Activated naive CD4-positive, alpha-beta T cell (primary cell): ENCODE results near the gene GASK1B.

Source experiments
- DNase-seq, 4 experiments: peaks; one replicate each; lab custom pipeline; 2025; lab: John Stamatoyannopoulos, UW

GASK1B gene

GRCh38 chr4:158146736-158147135 is 26.1 kb downstream of the GASK1B start:
- DNase-seq = no peak

GRCh38 chr4:158139086-158139485 is 33.7 kb downstream of the GASK1B start:
- DNase-seq = no peak

GRCh38 chr4:158134222-158134621 is 38.6 kb downstream of the GASK1B start:
- no peak for DNase-seq

- DNase-seq = no peak
These were observed 39.3 kb downstream of the GASK1B start for GRCh38 chr4:158133551-158133950.

GRCh38 chr4:158131027-158131426 is 41.8 kb downstream of the GASK1B start:
- DNase-seq = no peak

GRCh38 chr4:158130204-158130603 is 42.6 kb downstream of the GASK1B start:
- DNase-seq = no peak

- DNase-seq = no peak
These were observed 43.1 kb downstream of the GASK1B start for GRCh38 chr4:158129694-158130093.

GRCh38 chr4:158128540-158128939 is 44.3 kb downstream of the GASK1B start:
- no peak for DNase-seq

GRCh38 chr4:158125310-158125709 is 47.5 kb downstream of the GASK1B start:
- no peak for DNase-seq
